HUES64 (cell line): ENCODE measurements around the gene TMTC4.

ENCODE experiments used
- H3K27ac ChIP-seq: 2 replicates; pipeline ENCODE4 v1.7.0; 2013; ENCODE audit warnings: low read depth, low read length, inconsistent platforms
- H3K27me3 ChIP-seq: 2 replicates; pipeline ENCODE4 v1.6.1; 2013; ENCODE audit warnings: mild to moderate bottlenecking, low read length; ENCODE audit not compliant: insufficient read depth
- H3K36me3 ChIP-seq: 2 replicates; pipeline ENCODE4 v1.6.1; 2013; ENCODE audit warnings: mild to moderate bottlenecking, low read length; ENCODE audit not compliant: insufficient read depth
- H3K4me1 ChIP-seq: 2 replicates; pipeline ENCODE4 v1.6.1; 2013; ENCODE audit warnings: mild to moderate bottlenecking, low read length, moderate library complexity; ENCODE audit not compliant: insufficient read depth
- H3K4me3 ChIP-seq: 2 replicates; pipeline ENCODE4 v1.5.1; 2013; ENCODE audit warnings: mild to moderate bottlenecking, low read length, moderate library complexity
- H3K9ac ChIP-seq: 2 replicates; pipeline ENCODE4 v1.6.1; 2013; ENCODE audit warnings: mild to moderate bottlenecking, low read depth, low read length
- H3K9me3 ChIP-seq: 2 replicates; pipeline ENCODE4 v1.6.1; 2013; ENCODE audit warnings: low read depth, low read length; ENCODE audit not compliant: insufficient read depth
- WGBS: fragments of 150-250, 120-280 bp; methylation state at CpG from one replicate; pipeline ENCODE4 v1.1.7; 2013; ENCODE audit warnings: missing lambda C conversion rate; 5-methylcytosine and 5-hydroxymethylcytosine counted together

Gene TMTC4

DNA sequence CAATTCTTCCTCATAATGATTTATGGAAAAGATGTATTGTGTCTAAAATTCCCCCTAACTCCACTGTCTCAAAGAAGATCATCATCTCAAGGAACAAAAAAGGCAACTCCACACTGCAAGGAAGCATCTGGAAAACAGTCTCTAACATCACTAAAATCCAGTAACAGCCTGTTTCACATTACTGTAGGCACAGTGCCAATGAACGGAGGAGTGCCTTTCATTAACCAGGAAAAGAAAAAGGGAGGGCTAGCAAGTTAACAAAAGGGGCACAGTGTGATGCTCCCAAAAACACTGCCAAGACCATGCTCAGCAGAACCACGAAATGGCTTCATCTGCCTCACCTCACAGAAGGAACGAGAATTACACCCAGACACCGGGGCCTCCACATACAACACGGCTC, 8.5 kb downstream of the TMTC4 start:
- peaks cover 6% of the 10 kb centered on the region; the same call in 1 of the 2 replicates for H3K4me1 ChIP-seq
- peaks cover 87% of the 10 kb centered on the region for H3K36me3 ChIP-seq
- 94% methylated on average over 5 of the region's 5 CpGs for WGBS
- H3K9ac ChIP-seq, result no peak overlapping the region
- no peak overlapping the region for H3K27ac ChIP-seq
- H3K9me3 ChIP-seq, result no peaks in the 10 kb centered on the region
- H3K27me3 ChIP-seq, result no peaks in the 10 kb centered on the region
- H3K4me3 ChIP-seq, result no peak overlapping the region

DNA sequence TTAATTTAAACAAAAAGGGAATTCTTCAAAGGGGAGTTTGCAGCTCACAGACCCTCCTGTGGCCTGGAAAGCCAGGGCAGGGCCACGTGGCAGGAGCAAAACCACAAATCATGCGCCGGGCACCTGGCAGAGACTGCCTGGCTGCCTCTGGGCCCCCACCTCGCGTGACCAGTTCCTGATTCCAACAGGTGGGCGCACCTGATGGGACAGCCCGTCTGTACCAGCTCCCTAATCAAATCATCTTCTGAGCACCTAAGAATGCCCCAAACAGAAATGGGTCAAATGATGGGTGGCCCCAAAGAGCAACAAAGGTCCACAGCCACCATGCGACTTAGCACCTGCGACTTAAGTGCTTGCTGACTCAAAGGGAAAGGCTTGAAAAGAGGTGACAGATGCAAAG, 9.2 kb downstream of the TMTC4 start:
- H3K4me1 ChIP-seq, result peaks cover 6% of the 10 kb centered on the region; the same call in 1 of the 2 replicates
- no peak overlapping the region for H3K9ac ChIP-seq
- H3K27ac ChIP-seq, result no peak overlapping the region
- peaks cover 94% of the 10 kb centered on the region for H3K36me3 ChIP-seq
- no peak overlapping the region for H3K4me3 ChIP-seq
- 97% methylated on average over 9 of the region's 9 CpGs for WGBS
- H3K9me3 ChIP-seq, result no peaks in the 10 kb centered on the region
- H3K27me3 ChIP-seq, result no peaks in the 10 kb centered on the region

DNA sequence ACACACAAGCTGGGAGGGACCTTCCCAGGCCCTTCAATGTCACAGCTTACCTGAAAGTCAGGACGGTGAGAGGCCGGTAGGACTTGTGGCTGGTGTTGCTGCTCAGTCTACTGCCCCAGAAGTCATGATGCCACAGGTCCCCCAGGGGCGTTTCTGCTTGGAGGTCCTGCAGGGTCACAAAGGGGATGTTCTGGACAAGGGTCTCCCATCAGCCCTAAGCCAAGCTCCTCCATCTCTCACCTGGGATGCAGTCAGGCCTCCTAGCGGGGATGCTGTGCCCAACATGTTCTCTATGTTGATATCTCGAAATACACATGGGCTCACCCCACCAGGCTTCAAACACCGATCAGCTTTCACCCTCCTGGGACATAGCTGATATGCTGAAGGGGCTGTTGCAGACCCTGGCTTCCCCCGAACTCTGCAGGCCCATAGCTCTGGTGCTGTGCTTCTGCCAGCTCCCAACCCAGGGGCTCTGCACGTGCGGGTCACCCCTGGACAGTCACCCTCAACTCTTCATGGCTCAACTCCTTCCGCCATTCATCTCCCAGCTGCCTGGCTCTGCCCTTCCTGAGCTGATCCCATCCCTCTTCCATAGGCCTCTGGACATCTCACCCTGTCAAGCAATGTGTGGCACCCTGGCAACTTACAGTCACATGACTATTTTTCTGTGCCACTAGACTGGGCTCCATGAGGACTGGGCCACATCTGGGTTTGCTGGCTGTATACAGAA, 10.3 kb downstream of the TMTC4 start:
- H3K27me3 ChIP-seq, result no peaks in the 10 kb centered on the region
- WGBS, result 95% methylated on average over 10 of the region's 10 CpGs
- peaks cover 87% of the 10 kb centered on the region for H3K36me3 ChIP-seq
- no peaks in the 10 kb centered on the region for H3K9me3 ChIP-seq
- no peak overlapping the region for H3K27ac ChIP-seq
- H3K4me1 ChIP-seq, result peaks cover 8% of the 10 kb centered on the region
- no peak overlapping the region for H3K9ac ChIP-seq
- no peak overlapping the region for H3K4me3 ChIP-seq

DNA sequence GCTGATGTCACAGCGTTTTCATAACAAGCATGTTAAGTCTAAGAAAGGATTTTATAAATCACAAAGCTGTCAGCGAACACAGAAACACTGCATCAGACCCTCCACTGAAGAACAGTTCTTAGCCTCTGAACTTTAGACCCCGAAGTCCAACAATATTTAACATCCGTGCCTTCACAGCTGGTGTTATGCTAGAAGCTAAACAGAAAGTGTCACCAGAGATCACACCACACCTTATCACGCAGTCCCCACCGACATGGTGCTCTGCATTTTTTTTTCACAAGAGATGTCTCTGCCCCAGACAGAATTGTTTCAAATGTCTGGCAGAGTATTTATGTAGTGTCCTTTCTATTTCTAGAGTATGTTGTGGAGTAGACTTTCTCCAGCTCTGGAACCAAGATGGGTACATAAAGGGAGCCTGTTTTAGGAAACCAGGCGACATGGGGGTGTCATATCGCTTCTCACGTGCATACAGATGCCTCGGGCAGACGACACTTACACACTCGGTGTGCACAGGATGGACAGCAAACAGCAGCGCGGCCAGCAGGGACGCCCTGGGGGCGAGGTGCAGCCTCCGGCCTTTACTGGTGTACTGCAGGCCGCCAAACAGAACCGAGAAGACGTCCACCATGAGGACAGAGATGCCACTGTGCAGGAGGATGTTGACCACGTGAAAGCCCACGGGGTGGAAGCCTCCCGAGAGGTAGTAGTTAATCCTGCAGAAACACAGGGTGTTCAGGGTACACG, 12.0 kb downstream of the TMTC4 start:
- peaks cover 10% of the 10 kb centered on the region for H3K4me1 ChIP-seq
- no peak overlapping the region for H3K27ac ChIP-seq
- WGBS, result 92% methylated on average over 24 of the region's 24 CpGs
- H3K9ac ChIP-seq, result no peak overlapping the region
- H3K36me3 ChIP-seq, result peaks cover 82% of the 10 kb centered on the region
- no peaks in the 10 kb centered on the region for H3K27me3 ChIP-seq
- no peaks in the 10 kb centered on the region for H3K9me3 ChIP-seq
- no peak overlapping the region for H3K4me3 ChIP-seq

DNA sequence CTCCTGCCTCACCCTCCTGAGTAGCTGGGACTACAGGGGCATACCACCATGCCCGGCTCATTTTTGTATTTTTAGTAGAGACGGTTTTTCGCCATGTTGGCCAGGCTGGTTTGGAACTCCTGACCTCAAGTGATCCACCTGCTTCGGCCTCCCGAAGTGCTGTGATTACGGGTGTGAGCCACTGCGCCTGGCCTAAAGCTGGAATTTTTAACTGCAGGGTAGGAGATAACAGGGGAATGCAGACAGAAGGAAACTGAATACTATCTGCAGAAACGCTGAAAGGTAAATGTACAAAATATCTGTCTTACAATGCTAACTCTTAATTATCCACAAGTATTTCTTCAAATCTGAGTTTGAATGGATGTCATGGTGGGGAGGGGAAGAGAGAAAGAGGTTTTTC, 13.8 kb downstream of the TMTC4 start:
- no peak overlapping the region for H3K4me3 ChIP-seq
- H3K27ac ChIP-seq, result no peak overlapping the region
- WGBS, result 91% methylated on average over 8 of the region's 8 CpGs
- H3K9me3 ChIP-seq, result no peaks in the 10 kb centered on the region
- no peak overlapping the region for H3K9ac ChIP-seq
- peaks cover 82% of the 10 kb centered on the region for H3K36me3 ChIP-seq
- no peaks in the 10 kb centered on the region for H3K27me3 ChIP-seq
- H3K4me1 ChIP-seq, result peaks cover 10% of the 10 kb centered on the region

DNA sequence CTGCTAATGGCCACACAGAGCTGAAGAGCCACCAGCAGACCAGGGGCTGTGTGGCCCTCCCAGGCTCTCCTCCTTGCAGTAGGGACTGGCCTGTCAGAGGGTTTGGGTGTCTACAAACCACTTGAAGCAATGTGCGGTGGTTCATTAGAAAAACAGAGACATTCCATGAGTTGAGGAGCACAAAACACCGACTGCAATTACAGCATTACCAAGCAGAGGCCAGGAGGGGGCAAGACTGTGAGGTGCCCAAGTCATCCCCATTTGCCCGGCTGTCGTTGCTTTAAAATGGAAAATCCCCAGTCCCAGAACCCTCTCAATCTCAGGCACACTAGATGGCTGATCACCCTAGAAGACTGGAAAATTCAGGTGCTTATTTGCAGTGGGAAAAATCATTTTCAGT, 15.0 kb downstream of the TMTC4 start:
- no peak overlapping the region for H3K4me3 ChIP-seq
- no peak overlapping the region for H3K27ac ChIP-seq
- H3K27me3 ChIP-seq, result no peaks in the 10 kb centered on the region
- H3K36me3 ChIP-seq, result peaks cover 80% of the 10 kb centered on the region
- no peak overlapping the region for H3K9ac ChIP-seq
- peaks cover 10% of the 10 kb centered on the region for H3K4me1 ChIP-seq
- no peaks in the 10 kb centered on the region for H3K9me3 ChIP-seq
- WGBS, result 88% methylated on average over 4 of the region's 4 CpGs

DNA sequence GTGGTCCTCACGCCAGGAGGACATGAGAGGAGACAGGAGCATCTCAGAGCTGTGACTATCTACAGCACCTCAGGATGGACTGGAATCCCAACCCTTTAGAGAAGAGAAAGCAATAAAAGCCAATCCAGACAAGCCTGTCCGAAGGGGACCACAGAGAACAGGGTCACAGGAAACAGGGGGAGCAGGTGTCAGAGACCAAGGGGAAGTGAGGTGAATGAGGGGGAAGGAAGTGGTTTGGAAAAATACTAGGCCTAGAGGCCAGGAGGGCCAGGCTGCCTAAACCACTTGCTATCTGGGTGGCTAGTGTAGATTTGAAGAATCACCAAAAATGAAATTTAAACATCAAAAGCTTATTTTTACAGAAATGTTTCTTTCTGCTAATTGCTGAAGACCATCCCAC, 16.2 kb downstream of the TMTC4 start:
- H3K27ac ChIP-seq, result no peak overlapping the region
- H3K4me1 ChIP-seq, result peaks cover 10% of the 10 kb centered on the region
- WGBS, result 71% methylated on average over 2 of the region's 2 CpGs
- peaks cover 78% of the 10 kb centered on the region for H3K36me3 ChIP-seq
- H3K4me3 ChIP-seq, result no peak overlapping the region
- H3K9ac ChIP-seq, result no peak overlapping the region
- no peaks in the 10 kb centered on the region for H3K27me3 ChIP-seq
- H3K9me3 ChIP-seq, result no peaks in the 10 kb centered on the region

DNA sequence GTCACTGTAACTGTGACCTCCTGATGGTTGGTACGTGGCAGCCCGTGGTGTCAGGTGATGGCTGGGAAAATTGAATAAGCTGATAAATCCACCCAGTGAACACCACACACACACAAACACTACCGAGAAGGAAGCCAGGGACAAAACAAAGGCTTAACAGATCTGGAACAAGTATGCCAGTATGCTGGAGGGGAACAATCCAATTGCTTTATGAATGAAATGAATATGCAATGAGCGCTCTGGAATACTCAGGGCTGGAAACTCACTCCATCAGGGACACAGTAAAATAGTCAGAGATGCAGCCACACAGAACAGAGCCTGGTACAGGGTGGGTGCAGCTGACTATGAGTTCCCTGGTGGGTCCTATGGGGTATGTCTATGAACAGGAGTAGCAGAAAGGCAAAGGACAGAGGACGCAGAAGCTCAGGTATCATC, 16.7 kb downstream of the TMTC4 start:
- no peaks in the 10 kb centered on the region for H3K9me3 ChIP-seq
- H3K27me3 ChIP-seq, result no peaks in the 10 kb centered on the region
- peaks cover 78% of the 10 kb centered on the region for H3K36me3 ChIP-seq
- no peak overlapping the region for H3K27ac ChIP-seq
- no peak overlapping the region for H3K9ac ChIP-seq
- 93% methylated on average over 5 of the region's 5 CpGs for WGBS
- H3K4me1 ChIP-seq, result peaks cover 12% of the 10 kb centered on the region
- no peak overlapping the region for H3K4me3 ChIP-seq

DNA sequence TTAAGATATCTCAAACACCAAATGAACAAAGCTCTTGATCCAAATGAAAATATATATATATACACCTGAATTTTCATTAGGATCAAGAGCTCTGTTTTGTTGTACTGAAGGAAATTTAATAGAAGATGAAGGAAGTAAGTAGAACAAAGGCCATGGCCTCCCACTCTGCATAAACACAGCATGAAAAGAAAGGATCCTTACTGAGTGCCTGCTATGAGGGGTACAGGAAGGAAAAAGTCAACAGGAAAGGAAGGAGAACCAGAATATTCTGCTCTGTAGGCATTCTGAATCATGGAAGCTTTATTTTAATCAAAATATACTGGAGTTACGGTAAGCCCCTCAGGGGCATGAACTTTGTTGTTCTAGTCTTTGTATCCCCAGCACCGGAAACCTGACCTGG, 22.1 kb downstream of the TMTC4 start:
- no peak overlapping the region for H3K4me3 ChIP-seq
- H3K9ac ChIP-seq, result no peak overlapping the region
- H3K9me3 ChIP-seq, result no peaks in the 10 kb centered on the region
- no peak overlapping the region for H3K27ac ChIP-seq
- H3K36me3 ChIP-seq, result peaks cover 49% of the 10 kb centered on the region
- 100% methylated on average over 2 of the region's 2 CpGs for WGBS
- no peaks in the 10 kb centered on the region for H3K27me3 ChIP-seq
- H3K4me1 ChIP-seq, result peaks cover 7% of the 10 kb centered on the region

DNA sequence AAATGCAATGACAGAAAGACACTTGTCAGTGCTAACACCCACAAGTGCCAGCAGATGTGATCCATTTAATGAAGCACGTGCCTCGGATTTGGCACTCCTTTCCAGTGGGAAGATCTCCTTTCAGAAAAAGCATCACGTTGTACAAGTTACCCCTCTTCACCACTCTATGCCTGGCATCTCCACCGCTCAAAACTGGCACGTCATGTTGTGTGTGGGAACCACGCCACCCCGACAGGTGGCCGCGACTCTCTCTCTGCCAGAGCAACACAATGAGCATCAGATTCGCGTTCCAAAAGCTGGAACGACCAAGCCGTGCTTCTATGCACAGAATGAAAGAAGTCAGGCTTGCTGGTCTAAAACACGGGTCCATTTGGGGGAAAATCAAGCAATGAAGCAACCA, 24.3 kb downstream of the TMTC4 start:
- Histone ChIP-seq H3K9me3 (no peaks in the 10 kb centered on the region), H3K4me1 (peaks cover 7% of the 10 kb centered on the region), H3K4me3 (no peak overlapping the region), H3K36me3 (peaks cover 28% of the 10 kb centered on the region), H3K27ac (no peak overlapping the region), H3K27me3 (no peaks in the 10 kb centered on the region), H3K9ac (no peak overlapping the region)
- 91% methylated on average over 14 of the region's 14 CpGs for WGBS

DNA sequence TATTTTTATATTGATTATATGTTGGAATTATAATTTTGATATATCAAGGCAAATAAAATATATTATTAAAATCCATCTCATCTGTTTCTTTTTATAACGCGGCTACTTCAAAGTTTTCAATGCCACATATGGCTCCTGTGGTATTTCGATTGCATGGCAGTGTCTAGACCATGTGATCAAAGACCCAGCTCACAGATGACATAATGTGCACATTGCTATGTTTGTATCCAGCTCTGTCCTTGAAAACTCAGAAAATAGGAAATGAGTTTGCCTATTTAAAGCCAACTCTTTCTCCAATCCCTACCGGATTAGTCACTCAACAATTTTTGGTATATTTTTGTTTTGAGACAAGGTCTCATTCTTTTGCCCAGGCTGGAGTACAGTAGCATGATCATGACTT, 26.2 kb downstream of the TMTC4 start:
- Histone ChIP-seq H3K9me3 (no peaks in the 10 kb centered on the region), H3K4me1 (peaks cover 7% of the 10 kb centered on the region), H3K27ac (no peak overlapping the region)

More for the DNA sequence above, 26.2 kb downstream of the TMTC4 start:
- Histone ChIP-seq H3K9ac (no peak overlapping the region), H3K4me3 (no peak overlapping the region), H3K36me3 (peaks cover 12% of the 10 kb centered on the region; the same call in 1 of the 2 replicates), H3K27me3 (no peaks in the 10 kb centered on the region)
- 99% methylated on average over 3 of the region's 4 CpGs for WGBS
